Fibroblast of lung (primary cell): ENCODE results near the gene BBS5.

Experiments used
- CTCF ChIP-seq, 2 donors: IDR thresholded peaks in 1 of 2; conservative IDR thresholded peaks in 1 of 2; 1 replicate in 1 of 2; 2 replicates in 1 of 2; pipeline ENCODE4 v1.5.1; 2011 to 2012; ENCODE audit warnings: low read length in 2 of 2, control low read depth in 1 of 2, inconsistent platforms in 1 of 2, low read depth in 1 of 2, mild to moderate bottlenecking in 1 of 2
- EZH2 ChIP-seq: IDR thresholded peaks from 2 replicates; pipeline ENCODE4 v1.5.1; 2012; ENCODE audit warnings: low read length, control low read depth, mild to moderate bottlenecking; ENCODE audit errors: missing control alignments

GRCh38 chr2:169468841-169469240 lies 10.5 kb upstream of the BBS5 start:
- no peak for TF ChIP-seq CTCF (conservative IDR thresholded peaks at IDR 0.05 in 1 of 2, IDR thresholded peaks at IDR 0.05 in 1 of 2; ENCODE audit: low read depth in 1 of 2, low read length in 2 of 2)
- TF ChIP-seq EZH2 = no peak
